HepG2 (cell line): Measurements from ENCODE around the gene TREM1. TPM values are rescaled to one million over a fixed set of nuclear protein-coding genes. Genes with fewer than 3 reads are reported as not detected.

Experiments used
- AGO1 ChIP-seq: fragments of 200-400 bp; formaldehyde crosslinking; IDR thresholded peaks from 2 replicates; pipeline ENCODE4 v1.6.1; 2017; ENCODE audit warnings: mild to moderate bottlenecking, low read depth, low read length, moderate library complexity; ENCODE audit not compliant: poor library complexity, severe bottlenecking
- AHR ChIP-seq: IDR thresholded peaks from 2 replicates; pipeline ENCODE4 v1.6.1; 2018; ENCODE audit warnings: missing genetic modification reagents, missing compliant biosample characterization
- HIVEP1 ChIP-seq: sonication (generic); formaldehyde crosslinking; IDR thresholded peaks from 2 replicates; pipeline ENCODE4 v1.4.0; 2020; ENCODE audit warnings: mild to moderate bottlenecking, missing genetic modification reagents
- HNRNPK ChIP-seq: fragments of 200-400 bp; formaldehyde crosslinking; IDR thresholded peaks from 2 replicates; pipeline ENCODE4 v1.6.1; 2018; ENCODE audit warnings: low read length, low read depth, moderate library complexity, mild to moderate bottlenecking; ENCODE audit not compliant: poor library complexity, severe bottlenecking
- KAT2B ChIP-seq: fragments of 150-350 bp; IDR thresholded peaks from 2 replicates; pipeline ENCODE4 v1.6.1; 2014; ENCODE audit warnings: low read depth, low read length, borderline replicate concordance
- MIXL1 ChIP-seq: IDR thresholded peaks from 2 replicates; pipeline ENCODE4 v1.6.1; 2016
- NPAS2 ChIP-seq: sonication (generic); formaldehyde crosslinking; IDR thresholded peaks from 2 replicates; pipeline ENCODE4 v1.8.0; 2022; ENCODE audit warnings: mild to moderate bottlenecking, missing genetic modification reagents, borderline replicate concordance
- RBAK ChIP-seq: sonication (generic); formaldehyde crosslinking; IDR thresholded peaks from 2 replicates; pipeline ENCODE4 v1.5.1; 2020; ENCODE audit warnings: mild to moderate bottlenecking, missing genetic modification reagents
- ZFP1 ChIP-seq: IDR thresholded peaks from 2 replicates; pipeline ENCODE4 v1.6.1; 2016
- ZMAT3 ChIP-seq: sonication (generic); formaldehyde crosslinking; conservative IDR thresholded peaks from 2 replicates; pipeline ENCODE4 v1.7.0; 2021; ENCODE audit warnings: missing genetic modification reagents
- ZNF24 ChIP-seq: fragments of 450-650 bp; IDR thresholded peaks from 2 replicates; pipeline ENCODE4 v1.6.1; 2017; ENCODE audit warnings: antibody characterized with exemption, mild to moderate bottlenecking
- ZNF260 ChIP-seq: sonication (generic); formaldehyde crosslinking; IDR thresholded peaks from 2 replicates; pipeline ENCODE4 v1.4.0; 2020; ENCODE audit warnings: missing genetic modification reagents, low read depth, mild to moderate bottlenecking, borderline replicate concordance
- ZNF713 ChIP-seq: sonication (generic); formaldehyde crosslinking; IDR thresholded peaks from 2 replicates; pipeline ENCODE4 v1.4.0; 2020; ENCODE audit warnings: mild to moderate bottlenecking, missing genetic modification reagents
- ZNF761 ChIP-seq: sonication (generic); formaldehyde crosslinking; conservative IDR thresholded peaks from 2 replicates; pipeline ENCODE4 v1.4.0; 2020; ENCODE audit warnings: mild to moderate bottlenecking, missing genetic modification reagents
- ZNF773 ChIP-seq: sonication (generic); formaldehyde crosslinking; IDR thresholded peaks from 2 replicates; pipeline ENCODE4 v1.4.0; 2020; ENCODE audit warnings: missing genetic modification reagents, borderline replicate concordance
- ZNF816 ChIP-seq: sonication (generic); formaldehyde crosslinking; IDR thresholded peaks from 2 replicates; pipeline ENCODE4 v1.8.0; 2022; ENCODE audit warnings: missing genetic modification reagents, mild to moderate bottlenecking, borderline replicate concordance
- polyA plus RNA-seq, 8 experiments: library from polyadenylated mRNA; depleted of rRNA in 3 of 8; stranded (reverse) in 7 of 8; unstranded in 1 of 8; fragments of >200 nt; fragmentation: Illumina TruSeq in 4 of 8; extraction: Trizol in 4 of 8; gene quantifications; 2 replicates each; pipeline versions ENCODE4 v1.2.1 to v1.2.3, GENCODE V29; 2011 to 2016; ENCODE audit warnings: low read depth in 4 of 8, missing spikeins in 1 of 8, mixed read lengths in 1 of 8; ENCODE audit not compliant: insufficient read depth in 1 of 8
- total RNA-seq, 5 experiments: library from RNA; depleted of rRNA; stranded (reverse); fragments of >200 nt; fragmentation: Illumina TruSeq; extraction: Trizol; gene quantifications; 2 replicates each; pipeline ENCODE4 v1.2.3, GENCODE V29; 2016; ENCODE audit warnings: low read depth in 1 of 5
- TF ChIP-seq, protein P1 (sequence below): sonication (generic); formaldehyde crosslinking; IDR thresholded peaks from 2 replicates; pipeline ENCODE4 v1.4.0; 2020; ENCODE audit warnings: missing genetic modification reagents, borderline replicate concordance
- TF ChIP-seq, protein P2 (sequence below): sonication (generic); formaldehyde crosslinking; IDR thresholded peaks from 2 replicates; pipeline ENCODE4 v1.5.0; 2020; ENCODE audit warnings: missing genetic modification reagents, mild to moderate bottlenecking, borderline replicate concordance
- TF ChIP-seq, protein P3 (sequence below): IDR thresholded peaks from 2 replicates; pipeline ENCODE4 v1.6.1; 2012; ENCODE audit warnings: inconsistent platforms
- TF ChIP-seq, protein P4 (sequence below): sonication (generic); formaldehyde crosslinking; IDR thresholded peaks from 2 replicates; pipeline ENCODE4 v1.4.0; 2020; ENCODE audit warnings: missing genetic modification reagents, borderline replicate concordance
- TF ChIP-seq, protein P5 (sequence below): sonication (generic); formaldehyde crosslinking; IDR thresholded peaks from 2 replicates; pipeline ENCODE4 v1.4.0; 2020; ENCODE audit warnings: mild to moderate bottlenecking, missing genetic modification reagents, borderline replicate concordance

Gene TREM1
- total and polyA plus RNA-seq, 2 of the 13 experiments (the other 11 are each of a cell fraction or from before 2014, with no cell fraction given), result 0.49 TPM; not detected in 1

DNA sequence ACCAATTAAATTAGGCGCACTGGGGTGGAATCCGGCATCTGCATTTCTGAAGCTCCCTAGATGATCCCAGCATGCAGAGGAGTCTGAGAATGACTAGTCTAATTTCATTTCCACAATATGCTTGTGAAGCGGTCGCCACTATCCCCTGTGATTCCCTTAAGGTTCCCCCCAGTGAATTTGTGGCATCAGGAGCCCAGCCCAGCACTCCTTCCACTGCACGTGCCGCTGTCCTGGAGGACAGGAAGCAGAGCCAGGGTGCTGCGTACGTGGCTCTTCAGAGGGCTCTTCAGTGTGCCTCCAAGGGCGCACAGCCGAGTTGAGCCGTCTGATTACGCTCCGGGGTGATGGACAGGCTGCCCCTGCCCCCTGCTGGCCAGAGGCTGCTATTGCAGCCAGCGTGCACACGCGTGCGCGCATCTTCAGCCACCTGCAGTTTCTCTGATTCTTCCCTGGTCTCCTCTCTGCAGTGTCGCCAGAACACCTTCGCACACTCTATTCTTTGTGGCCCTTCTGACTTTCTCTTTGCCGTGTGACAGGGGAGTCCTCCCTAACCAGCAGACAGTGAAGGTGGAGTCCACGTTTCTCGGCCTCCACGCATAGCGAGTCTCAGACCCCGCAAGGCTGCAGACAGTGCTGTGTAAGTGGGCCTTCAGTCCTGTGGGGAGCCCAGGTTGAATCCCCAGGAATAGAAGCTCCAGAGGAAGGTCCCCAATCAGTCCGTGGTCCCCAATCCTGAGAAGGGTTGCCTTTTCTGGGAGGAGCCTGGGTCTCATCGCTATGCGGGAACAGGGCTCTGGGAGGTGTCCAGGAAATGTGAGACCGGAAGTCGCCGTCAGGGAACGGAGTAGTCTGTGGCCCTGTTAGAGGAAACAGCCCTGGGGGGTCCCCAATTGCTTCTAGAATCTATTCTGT, 32.4 kb upstream of the TREM1 start (continued):
- TF ChIP-seq, protein P1, sequence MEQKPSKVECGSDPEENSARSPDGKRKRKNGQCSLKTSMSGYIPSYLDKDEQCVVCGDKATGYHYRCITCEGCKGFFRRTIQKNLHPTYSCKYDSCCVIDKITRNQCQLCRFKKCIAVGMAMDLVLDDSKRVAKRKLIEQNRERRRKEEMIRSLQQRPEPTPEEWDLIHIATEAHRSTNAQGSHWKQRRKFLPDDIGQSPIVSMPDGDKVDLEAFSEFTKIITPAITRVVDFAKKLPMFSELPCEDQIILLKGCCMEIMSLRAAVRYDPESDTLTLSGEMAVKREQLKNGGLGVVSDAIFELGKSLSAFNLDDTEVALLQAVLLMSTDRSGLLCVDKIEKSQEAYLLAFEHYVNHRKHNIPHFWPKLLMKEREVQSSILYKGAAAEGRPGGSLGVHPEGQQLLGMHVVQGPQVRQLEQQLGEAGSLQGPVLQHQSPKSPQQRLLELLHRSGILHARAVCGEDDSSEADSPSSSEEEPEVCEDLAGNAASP, result no peak
- TF ChIP-seq ZFP1 (CRISPR knock-in tag), result no peak
- no peak for TF ChIP-seq ZNF713 (CRISPR knock-in tag)
- TF ChIP-seq ZNF761 (CRISPR knock-in tag), result 0 out of 2 replicates have a peak, but pooled peaks have one; percentile 75
- TF ChIP-seq, protein P2, sequence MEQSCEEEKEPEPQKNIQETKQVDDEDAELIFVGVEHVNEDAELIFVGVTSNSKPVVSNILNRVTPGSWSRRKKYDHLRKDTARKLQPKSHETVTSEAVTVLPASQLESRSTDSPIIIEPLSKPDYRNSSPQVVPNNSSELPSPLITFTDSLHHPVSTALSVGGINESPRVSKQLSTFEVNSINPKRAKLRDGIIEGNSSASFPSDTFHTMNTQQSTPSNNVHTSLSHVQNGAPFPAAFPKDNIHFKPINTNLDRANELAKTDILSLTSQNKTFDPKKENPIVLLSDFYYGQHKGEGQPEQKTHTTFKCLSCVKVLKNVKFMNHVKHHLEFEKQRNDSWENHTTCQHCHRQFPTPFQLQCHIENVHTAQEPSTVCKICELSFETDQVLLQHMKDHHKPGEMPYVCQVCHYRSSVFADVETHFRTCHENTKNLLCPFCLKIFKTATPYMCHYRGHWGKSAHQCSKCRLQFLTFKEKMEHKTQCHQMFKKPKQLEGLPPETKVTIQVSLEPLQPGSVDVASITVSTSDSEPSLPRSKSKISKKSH (CRISPR knock-in tag), result no peak; the same call in 1 of the 2 replicates
- TF ChIP-seq ZMAT3 (CRISPR knock-in tag), result peak; percentile 86; the same call in 1 of the 2 replicates
- no peak for TF ChIP-seq ZNF816
- no peak for TF ChIP-seq AHR
- peak; percentile 58; the same call in 1 of the 2 replicates for TF ChIP-seq MIXL1 (CRISPR knock-in tag)
- no peak for TF ChIP-seq AGO1
- no peak for TF ChIP-seq HNRNPK
- TF ChIP-seq ZNF773 (CRISPR knock-in tag), result no peak
- no peak for TF ChIP-seq ZNF260
- TF ChIP-seq, protein P3, sequence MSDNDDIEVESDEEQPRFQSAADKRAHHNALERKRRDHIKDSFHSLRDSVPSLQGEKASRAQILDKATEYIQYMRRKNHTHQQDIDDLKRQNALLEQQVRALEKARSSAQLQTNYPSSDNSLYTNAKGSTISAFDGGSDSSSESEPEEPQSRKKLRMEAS, result peak; percentile 79
- no peak for TF ChIP-seq HIVEP1 (CRISPR knock-in tag)
- no peak for TF ChIP-seq ZNF24
- TF ChIP-seq NPAS2, result no peak
- no peak for TF ChIP-seq RBAK
- TF ChIP-seq, protein P4, sequence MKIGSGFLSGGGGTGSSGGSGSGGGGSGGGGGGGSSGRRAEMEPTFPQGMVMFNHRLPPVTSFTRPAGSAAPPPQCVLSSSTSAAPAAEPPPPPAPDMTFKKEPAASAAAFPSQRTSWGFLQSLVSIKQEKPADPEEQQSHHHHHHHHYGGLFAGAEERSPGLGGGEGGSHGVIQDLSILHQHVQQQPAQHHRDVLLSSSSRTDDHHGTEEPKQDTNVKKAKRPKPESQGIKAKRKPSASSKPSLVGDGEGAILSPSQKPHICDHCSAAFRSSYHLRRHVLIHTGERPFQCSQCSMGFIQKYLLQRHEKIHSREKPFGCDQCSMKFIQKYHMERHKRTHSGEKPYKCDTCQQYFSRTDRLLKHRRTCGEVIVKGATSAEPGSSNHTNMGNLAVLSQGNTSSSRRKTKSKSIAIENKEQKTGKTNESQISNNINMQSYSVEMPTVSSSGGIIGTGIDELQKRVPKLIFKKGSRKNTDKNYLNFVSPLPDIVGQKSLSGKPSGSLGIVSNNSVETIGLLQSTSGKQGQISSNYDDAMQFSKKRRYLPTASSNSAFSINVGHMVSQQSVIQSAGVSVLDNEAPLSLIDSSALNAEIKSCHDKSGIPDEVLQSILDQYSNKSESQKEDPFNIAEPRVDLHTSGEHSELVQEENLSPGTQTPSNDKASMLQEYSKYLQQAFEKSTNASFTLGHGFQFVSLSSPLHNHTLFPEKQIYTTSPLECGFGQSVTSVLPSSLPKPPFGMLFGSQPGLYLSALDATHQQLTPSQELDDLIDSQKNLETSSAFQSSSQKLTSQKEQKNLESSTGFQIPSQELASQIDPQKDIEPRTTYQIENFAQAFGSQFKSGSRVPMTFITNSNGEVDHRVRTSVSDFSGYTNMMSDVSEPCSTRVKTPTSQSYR (CRISPR knock-in tag), result no peak
- TF ChIP-seq KAT2B, result no peak
- TF ChIP-seq, protein P5, sequence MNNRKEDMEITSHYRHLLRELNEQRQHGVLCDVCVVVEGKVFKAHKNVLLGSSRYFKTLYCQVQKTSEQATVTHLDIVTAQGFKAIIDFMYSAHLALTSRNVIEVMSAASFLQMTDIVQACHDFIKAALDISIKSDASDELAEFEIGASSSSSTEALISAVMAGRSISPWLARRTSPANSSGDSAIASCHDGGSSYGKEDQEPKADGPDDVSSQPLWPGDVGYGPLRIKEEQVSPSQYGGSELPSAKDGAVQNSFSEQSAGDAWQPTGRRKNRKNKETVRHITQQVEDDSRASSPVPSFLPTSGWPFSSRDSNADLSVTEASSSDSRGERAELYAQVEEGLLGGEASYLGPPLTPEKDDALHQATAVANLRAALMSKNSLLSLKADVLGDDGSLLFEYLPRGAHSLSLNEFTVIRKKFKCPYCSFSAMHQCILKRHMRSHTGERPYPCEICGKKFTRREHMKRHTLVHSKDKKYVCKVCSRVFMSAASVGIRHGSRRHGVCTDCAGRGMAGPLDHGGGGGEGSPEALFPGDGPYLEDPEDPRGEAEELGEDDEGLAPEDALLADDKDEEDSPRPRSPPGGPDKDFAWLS (CRISPR knock-in tag), result no peak
